ENCODE results near the gene FAM229A.
A peak's percentile ranks its signal among the peaks of the same experiment; 100 is the strongest.

DNA sequence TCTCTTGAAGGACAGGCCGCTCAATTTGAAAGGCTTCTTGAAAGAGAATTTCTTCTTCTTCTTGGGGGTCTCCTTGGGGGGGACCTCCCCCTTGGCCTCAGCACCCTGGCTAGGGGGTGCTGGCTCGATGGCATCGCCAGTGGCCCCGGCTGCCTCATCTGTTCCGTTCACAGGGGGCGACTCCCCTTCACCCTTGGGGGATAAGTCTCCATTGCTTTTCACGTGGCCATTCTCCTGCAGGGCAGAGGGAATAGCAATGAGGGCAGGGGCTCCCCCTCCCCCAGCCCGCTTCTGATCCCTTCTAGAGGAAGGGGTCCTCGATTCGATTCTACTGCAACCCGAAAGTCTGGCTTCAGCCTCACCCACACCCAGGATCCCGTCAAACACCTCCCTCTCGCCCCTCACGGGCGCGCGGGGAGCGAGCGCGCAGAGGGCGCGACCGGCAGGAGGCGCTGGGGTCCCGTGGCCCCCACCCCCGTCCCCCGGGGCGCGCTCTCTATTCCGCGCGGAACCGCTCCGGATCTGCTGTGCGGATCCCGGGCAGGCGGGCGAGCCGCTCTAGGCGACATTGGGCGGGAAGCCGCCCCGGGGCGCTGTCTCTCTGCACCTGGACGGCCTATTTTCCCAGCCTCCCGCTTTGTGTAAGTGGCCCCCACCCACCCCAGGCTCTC lies 27.3 kb downstream of the FAM229A start:
- TF ChIP-seq, protein P1, sequence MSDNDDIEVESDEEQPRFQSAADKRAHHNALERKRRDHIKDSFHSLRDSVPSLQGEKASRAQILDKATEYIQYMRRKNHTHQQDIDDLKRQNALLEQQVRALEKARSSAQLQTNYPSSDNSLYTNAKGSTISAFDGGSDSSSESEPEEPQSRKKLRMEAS (IDR thresholded peaks at IDR 0.05; ENCODE audit: low read depth, low read length), result peak; percentile 20; the same call in 1 of the 2 replicates
- TF ChIP-seq, protein P2, sequence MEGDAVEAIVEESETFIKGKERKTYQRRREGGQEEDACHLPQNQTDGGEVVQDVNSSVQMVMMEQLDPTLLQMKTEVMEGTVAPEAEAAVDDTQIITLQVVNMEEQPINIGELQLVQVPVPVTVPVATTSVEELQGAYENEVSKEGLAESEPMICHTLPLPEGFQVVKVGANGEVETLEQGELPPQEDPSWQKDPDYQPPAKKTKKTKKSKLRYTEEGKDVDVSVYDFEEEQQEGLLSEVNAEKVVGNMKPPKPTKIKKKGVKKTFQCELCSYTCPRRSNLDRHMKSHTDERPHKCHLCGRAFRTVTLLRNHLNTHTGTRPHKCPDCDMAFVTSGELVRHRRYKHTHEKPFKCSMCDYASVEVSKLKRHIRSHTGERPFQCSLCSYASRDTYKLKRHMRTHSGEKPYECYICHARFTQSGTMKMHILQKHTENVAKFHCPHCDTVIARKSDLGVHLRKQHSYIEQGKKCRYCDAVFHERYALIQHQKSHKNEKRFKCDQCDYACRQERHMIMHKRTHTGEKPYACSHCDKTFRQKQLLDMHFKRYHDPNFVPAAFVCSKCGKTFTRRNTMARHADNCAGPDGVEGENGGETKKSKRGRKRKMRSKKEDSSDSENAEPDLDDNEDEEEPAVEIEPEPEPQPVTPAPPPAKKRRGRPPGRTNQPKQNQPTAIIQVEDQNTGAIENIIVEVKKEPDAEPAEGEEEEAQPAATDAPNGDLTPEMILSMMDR (IDR thresholded peaks at IDR 0.05; ENCODE audit: low read depth, low read length), result peak; percentile 66
- TF ChIP-seq POLR2A (IDR thresholded peaks at IDR 0.05; ENCODE audit: extremely low read depth, insufficient read length) (peak; percentile 17), MYC (IDR thresholded peaks at IDR 0.05; ENCODE audit: low read depth, low read length) (peak; percentile 55)

Measured in NB4 (cell line).